CMK (cell line): ENCODE measurements around the gene STC2.
A peak's percentile ranks its signal among the peaks of the same experiment; 100 is the strongest.

Source experiments
- DNase-seq: peaks from one replicate; pipeline ENCODE4 v3.0.0-alpha.2; 2010; ENCODE audit warnings: low read depth

STC2 gene

DNA sequence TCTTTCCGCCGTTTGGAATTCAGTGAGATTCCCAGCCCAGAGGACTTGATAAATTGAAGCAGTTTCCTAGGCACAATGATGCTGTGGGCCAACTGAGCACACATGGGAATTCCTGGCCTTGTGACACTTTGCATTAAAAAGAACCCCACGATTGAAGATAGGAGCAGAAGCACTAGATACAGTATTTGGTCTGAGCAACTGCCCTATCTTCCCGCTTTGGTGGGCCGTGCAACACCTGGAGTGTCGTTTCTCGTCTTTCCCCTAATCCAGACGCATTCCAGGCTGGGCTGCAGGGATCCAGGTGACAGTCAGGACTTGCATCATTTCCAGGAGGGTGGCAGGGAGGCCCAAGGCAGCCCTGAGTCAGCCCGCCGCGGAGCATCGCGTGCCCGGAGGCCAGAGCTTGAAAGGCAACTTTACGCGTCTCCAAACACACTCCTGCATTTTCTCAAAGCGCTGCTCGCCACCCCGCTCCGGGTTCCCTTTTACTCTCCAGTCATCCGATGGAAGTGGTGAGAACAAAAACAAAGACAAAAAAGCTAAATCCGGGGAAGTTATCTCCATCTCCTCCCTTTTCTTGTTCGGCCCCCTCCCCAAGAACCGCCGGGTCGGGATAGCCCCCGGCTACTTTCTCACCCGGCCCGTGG lies 753 bp upstream of the STC2 start:
- DNase-seq: no peak

DNA sequence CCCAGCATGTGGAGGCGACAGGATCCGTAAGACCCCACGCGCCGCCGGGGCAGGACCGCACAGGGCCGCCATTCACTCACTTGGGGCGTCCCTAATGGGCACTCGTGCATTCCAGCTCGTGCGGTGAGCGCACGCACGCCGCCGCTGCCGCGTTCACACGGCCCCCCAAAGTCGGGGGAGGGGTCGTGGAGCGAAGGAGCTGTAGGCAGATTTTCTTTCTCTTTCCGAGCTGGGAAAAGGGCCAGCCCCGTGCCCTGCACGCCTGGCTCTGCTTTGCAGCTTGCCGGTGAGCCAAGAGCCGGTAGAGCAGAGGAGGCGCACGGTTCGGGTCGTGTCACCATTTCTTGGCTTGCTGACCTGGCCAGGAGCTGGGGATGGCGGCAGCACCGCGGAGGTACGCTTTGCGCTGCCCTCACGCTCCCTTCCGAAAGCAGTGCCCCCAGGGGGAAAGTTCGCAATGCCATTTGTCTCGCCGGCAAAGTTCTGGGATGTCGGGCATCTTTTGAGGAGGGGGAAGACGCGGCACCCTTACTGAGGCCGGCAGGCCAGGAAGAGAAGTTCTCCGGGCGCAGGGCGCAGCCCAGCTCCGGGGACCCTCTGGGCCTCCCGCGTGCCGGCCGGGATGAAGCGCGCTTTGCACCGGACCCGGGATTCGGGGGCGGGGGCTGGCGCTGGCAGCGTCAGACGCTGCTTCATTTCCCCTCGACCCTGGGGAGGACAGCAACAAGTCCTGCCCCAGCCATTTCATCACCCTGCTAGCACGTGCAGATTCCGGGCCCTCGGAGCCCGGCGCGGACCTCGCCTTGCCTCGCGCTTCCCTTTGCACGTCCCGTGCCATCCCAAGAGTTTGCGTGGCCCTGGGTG lies 898 bp downstream of the STC2 start:
- no peak for DNase-seq

DNA sequence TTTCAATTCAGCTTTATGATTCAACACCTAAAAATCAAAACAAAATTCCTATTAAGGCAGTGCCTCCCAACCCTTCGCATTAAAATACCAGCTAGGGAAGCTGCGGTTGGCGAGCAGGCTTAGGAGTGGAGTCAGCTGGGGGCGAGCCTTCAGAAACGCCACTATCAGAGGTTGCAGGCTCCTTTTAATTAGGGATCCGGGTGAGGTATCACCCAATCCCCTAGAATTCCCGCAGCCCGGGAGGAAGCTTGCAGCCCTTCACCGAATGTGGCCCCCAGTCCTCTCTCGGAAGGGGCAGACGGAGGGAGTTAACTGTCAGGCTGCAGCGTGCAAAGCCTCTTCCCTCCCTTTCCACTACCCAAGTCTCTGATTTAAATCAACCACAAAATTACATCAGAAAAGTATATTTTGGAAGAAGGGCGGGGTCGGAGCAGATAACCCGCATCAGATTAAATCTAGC lies 1.7 kb downstream of the STC2 start:
- DNase-seq: peak; percentile 54

DNA sequence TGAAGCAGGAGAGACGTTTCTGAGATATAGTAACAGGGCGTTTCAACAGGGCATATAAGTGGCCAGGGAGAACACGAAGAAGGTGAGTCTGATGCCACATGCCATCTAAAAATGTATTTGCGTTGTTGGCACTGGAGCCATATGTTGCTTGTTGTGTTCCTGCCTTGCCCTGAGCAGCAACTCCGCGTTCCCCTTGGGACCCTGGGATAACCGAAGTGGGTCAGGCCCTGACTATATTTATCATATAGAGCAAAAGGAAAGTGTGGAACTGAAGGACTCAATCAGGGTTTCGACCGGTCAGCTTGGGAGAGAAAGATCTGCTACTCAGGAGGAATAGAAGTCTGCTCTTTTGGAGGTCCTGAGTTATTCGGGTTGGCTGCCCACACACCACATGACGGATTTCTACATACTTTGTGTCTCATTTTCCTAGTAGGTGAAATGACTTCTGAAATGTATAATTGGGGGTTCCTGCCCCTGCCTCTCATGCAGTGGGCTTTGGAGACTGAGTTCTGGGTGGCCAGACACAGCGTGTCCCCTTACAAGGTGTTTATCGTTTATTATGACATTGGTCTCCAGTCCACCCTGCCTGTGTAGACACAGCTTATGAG lies 3.0 kb downstream of the STC2 start:
- DNase-seq: no peak

DNA sequence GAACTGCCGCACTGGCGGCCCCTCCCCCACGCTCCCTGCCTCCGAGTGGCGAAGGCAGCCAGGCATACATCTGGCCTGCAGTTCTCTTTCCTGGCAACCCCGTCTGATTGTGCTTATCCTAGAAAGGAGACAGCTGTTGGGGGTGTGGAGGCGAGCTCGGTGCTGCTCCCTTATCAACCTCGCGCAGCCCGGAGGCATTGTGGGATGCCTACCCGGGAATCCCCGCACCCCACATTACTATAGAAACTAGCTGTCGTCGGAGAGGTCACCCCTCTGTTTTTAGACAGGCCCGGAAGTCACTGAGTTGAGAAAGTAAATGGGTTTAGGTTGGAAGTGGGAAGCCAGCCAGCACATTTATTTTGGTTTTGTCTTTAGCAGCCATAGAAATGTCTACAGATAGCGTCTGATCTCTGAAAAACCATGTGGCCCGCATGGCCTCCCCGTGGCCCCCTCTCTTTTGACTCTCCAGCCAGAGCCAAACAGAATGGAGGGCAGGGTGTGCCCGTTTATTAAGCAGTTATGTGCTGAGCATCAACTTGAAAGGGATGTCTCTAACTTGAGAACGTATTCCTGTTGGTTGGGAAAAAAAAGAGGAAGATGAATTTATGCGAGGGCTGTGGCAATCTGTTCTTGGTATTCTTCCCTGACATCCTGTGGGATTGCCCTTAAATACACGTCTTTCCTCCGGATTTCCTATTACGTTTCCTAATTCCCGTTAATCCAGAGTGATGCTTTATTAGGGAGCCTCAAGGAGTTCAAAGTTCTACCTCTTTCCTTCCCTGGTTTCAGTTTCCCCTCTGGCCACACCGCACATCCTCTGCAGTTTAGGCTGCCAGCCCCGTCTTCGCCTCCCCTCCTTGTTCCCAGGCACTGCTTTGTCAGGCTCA lies 3.9 kb downstream of the STC2 start:
- DNase-seq: peak; percentile 59

DNA sequence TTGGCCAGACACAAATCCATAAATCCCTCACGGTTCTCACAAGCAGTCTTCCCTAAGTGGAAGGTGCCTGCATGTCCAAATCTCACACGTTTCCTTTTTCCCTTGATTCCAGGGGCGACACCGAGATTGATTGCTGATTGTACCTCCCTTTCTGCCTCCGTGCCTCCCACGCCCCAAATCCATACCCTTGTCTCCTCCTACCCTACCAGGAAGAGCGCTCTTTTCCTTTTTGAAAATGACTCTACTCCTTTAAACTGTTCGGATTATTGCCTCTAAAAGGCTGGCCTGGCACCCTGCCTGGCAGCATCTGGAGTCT lies 4.5 kb downstream of the STC2 start:
- no peak for DNase-seq

DNA sequence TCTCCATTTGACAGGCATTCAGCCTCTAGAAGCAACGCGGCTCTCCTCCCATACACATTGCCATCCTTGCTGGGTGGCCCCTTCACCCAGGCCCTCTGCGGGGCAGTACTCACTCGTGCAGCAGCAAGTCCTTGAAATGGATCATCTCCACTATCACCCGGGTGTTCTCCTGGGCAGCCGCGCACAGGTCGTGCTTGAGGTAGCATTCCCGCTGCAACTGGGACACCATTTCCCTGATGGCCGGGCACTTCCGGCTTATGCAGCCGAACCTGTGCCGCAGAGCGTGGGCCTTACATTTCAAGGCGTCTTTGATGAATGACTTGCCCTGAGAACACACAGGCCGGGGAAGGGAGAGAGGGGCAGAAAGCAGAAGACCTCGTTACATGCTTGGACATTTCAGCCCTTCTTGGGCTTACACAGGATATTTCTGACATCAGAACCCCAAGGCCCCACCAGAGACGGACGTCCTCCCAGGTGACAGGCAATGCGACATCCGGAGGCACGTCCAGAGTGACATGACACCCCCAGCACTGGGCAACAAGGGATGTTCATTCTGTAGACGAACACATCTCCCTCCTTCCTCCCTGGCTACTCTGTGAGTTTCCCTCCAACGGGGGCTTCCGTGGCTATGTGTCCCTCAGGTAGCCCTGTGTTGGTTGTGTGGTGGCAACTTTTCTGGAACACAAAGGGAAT lies 5.0 kb downstream of the STC2 start:
- DNase-seq: no peak

DNA sequence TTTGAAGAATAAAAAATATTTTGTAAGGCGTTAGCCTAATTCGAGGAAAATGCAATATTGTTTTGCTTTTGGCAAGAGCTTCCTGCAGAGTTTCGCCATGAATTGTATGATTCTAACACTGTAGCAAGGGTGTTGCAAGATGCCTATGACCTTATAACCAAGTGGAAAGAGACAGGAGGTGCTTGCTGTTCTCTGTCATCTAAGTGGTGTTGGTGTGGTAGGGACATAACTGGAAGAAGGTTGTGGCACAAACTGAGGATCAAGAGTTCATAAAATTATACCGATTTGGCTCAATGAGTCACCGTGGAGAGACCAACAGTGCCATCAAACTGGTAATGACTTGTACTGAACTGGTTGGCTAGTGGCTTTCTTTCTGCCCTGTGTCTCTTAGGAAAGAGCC lies 6.3 kb downstream of the STC2 start:
- DNase-seq: no peak

DNA sequence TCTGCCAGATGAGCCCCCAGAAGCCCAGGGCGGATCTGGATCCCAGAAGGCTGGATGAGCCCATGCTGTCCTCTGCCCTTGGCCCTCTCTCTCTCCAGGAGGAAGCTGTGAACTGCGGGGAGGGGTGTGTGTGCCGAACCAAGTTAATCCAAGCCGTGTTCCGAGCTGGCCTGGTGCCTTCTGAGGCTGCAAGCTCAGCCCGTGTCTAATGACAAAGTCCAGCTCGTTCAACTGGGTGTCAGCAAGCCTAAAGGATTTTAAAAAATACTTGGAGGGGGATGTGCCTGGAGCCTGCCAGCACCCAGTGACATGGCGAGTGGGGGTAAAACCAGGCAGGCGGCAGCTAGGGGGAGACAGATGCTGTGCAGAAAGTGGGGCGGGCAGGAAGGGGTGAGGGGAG lies 8.0 kb downstream of the STC2 start:
- no peak for DNase-seq

DNA sequence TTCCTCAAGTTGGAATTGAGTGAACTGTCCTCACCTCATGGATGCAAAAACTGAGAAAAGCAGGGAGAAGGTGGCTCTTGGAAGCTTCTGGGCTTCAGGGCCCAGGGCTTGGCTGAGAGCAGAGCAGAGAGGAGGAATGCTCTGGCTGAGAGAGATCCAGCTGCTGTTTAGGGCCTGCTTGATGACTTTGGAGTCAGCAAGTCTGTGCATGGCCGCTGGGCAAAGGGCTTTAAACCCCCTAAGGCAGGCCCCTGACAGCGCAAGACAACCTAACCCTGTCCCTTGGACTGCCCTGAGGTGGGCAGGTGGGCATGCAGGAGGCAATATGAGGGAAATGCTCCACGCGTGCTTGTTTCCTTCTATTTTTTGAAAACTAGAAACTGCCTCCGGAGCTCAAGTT lies 8.6 kb downstream of the STC2 start:
- no peak for DNase-seq

DNA sequence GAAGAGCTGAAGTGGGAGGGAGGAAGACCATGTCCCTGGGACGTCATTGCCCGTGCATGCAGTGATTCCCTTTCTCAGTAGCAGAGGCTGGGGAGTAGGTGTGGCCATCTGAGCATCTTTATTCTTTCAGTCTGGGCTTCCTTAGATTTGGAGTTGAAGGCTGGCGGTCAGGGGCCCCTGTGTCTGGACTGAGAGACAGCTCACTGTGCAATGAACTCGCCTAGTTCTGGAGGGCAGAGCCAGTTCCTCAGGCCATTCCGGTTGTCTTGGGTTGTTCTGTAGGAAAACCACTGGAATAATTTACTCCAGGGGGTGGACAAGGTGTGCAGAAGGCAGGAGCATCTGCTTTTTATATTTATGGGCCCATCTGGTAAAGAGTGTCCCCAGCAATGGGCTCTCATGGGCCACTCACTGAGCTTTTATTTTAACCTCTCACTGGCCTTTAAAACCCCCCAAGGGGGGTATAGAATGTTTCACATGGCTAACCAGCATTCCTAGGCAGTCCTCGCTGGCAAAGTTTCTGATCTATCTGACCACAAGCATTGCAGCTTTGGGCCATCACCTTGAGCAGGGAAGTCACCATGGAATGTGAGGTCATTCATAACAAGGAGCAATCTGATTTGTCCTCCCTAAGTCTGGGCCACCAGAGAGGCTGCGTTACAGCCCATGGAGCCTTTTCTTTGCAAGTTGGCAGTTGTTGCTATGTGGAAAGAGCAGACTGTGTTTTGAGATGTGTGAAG lies 9.2 kb downstream of the STC2 start:
- DNase-seq: no peak

DNA sequence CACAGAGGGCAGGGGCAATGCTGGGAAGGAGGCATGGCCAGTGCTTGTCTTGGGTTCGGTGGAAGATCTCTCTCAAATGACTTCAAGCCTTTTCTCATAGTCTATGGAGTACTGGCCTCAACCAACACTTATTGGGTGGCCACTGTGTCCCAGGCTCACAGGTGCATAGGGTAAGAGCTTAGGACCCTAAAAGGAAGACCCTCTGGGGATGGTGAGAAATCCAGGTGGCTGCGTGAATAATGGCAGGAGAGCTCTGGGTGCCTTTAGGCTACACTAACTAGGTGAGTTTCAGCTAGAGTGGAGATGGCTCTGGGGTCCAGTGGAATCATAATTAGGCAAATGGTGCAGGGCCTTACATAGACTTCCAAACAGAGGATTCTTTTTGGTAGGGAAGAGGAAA lies 9.9 kb downstream of the STC2 start:
- no peak for DNase-seq

DNA sequence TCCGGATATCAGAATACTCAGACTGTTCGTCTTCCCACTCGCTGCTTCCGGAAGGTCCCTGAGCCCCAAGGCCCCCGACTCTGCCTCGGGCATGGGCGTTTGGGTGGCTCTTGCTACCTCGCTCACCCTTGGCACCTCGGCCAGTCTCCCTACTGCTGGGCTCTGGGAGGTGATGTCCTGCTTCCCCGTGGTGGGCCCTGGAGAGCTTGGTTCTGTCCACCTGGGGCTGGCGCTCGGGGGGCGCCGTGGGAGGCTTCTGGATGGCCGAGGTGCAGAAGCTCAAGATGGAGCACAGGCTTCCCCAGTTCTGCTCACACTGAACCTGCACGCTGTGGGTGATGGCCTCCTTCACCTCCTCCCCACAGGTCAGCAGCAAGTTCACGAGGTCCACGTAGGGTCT lies 10.4 kb downstream of the STC2 start:
- no peak for DNase-seq

DNA sequence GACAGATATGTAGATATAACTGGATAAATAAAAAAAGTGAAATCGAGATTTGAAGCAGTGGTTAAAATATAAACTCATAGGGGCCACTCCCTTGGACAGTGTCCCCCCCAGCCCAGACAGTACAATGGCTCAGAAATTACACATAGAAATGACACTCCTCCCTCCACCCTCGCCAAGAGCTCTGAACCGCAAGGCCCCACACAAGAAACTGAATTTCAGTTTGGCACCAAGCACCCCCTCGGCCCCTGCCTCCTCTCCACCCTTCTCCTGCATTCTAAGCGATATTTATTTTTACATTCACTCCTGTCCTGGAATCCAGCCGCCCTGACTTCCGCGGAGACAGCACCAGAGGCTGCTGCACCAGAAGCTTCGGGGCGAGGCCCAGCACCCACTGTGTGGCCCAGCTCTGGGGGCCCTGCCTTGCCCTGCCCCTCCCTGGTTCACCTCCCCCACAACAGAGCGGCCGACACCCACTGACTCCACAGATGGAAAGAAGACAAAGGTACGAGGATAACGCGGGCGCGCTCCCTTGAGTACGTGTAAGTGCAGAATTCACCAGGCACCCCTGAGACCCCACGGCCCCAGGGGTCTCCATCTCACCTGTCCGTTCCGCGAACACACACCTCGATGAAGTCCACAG lies 11.0 kb downstream of the STC2 start:
- no peak for DNase-seq

DNA sequence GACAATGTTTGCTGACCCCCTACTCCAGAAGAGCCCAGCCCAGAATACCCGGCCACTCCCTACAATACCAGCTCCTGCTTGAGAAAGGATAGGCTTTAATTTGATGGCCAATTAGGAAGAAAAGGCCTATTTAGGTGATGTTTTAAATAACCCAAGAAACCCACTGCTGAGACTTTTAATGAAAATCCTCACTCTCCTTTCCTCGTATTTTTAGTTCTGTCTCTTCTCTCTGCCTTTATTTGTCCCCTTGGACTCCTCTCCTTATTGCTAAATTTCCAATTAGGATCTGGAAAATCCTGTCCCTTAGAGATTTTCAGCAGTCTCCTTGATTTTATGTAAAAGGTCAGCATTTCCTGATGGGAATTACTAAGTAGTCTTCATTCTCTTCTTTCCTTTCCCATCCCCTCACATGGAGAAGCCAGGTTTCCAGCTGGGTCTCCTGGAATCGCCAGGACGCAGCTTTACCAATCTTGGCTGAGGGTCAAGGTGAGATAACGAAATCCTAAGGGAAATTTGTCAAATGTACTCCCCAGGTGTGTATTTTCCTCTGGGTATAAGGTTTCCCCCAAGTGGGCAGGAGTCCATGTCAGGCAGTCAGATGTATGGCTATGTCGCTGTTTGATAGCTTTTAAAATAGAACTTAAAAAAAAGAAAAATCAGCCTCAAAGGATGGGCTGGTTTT lies 11.7 kb downstream of the STC2 start:
- DNase-seq: no peak

DNA sequence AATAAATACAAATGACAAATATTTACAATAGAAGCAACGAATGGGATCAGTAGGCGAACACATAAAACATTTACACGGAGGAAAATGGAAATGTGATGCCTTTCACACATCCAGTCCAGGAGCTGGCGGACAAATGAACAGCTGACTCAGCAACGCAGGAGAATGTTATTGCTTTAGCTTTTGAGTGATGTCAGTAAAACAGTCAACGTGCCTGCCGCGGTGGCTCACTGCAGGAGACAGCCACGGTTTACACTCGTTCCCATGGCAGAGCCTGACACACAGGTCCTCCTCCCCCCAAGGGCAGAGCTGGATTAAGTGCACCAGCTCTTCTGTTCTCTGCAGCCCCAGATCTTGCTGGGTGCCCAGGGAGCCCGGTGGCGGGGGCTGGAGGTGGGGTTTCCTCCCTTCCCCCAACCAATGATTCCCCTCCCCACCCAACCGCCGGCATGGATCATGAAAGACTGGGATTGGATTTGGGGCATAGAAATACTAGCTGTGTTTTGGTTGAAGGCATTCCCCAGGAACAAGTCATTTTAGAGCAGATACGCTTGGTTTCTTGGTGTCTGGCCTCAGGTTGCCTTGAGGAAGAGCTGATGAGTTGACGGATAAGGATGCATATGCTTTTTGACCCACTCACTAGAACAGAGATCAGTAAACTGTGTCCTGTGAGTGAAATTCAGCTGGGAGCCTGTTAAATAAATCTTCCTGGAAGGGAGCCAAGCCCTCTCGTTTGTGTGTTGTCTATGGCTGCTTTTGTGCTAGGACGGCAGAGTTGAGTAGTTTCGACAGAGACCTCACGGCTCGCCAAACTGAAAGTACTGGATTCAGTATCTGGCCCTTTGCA lies 12.5 kb downstream of the STC2 start:
- no peak for DNase-seq

DNA sequence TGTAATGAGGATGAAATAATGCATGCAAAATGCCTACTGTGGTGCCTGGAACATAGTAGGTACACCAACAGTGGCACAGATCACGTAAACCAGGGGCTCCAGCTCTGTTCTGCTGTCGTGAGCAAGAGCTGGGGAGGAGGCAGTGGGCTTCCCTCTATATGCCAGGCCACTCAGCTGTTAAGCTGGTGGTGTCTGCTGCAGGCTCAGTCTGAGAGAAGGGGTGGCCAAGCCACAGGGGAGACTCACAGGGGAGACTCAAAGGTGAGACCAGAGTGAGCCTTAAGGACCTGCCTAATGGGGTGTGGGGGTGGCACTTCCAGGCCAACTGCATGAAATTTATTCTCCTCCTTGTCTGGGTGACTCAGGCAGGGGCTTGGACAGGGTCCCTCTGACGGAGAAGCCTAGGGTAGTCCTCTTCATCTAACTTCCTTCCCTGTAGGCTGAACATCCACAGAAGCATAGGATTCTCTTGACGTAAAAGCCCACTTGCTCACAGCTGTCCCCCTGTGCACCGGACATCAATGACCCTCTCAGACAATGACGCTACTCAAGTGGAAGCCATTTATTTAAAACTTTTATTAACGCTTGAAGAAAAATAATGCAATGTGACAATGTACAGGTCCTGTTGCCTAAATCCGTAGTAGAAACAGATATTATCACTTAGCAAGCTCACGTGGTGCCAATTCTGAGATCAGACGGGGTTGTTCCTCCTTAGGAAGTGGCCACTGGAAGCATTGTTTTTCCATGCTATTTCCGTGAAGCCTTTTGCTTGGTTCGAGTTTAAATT lies 13.9 kb downstream of the STC2 start:
- no peak for DNase-seq

DNA sequence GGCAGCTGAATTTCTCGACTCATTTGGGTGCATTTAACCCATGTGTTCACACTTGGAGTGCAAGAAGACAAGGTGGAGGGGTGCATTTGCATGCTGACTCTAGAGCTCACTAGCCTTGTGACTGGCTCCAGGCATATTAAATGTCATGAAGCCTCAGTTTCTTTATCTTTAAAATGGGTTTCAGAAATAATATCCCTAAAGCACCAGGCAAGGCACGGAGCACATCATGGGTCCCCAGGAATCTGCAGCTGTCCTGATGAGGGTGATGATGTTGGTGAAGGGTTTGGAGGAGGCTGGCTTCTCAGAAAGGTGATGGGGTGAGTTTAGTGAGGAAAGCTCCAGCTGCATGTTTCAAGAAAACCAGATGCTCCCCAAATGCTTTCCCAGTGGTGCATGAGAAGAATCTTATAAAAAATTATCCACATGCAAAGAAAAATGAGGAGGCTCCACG lies 14.8 kb downstream of the STC2 start:
- DNase-seq: no peak
